ENCODE measurements around the gene SHANK3. TPM values are rescaled to one million over a fixed set of nuclear protein-coding genes. Genes with fewer than 3 reads are reported as not detected.

SHANK3 gene
- total and polyA plus RNA-seq, 3 donors from 2014 or later, result 6.3 to 16.0 (median 11.4) TPM

DNA sequence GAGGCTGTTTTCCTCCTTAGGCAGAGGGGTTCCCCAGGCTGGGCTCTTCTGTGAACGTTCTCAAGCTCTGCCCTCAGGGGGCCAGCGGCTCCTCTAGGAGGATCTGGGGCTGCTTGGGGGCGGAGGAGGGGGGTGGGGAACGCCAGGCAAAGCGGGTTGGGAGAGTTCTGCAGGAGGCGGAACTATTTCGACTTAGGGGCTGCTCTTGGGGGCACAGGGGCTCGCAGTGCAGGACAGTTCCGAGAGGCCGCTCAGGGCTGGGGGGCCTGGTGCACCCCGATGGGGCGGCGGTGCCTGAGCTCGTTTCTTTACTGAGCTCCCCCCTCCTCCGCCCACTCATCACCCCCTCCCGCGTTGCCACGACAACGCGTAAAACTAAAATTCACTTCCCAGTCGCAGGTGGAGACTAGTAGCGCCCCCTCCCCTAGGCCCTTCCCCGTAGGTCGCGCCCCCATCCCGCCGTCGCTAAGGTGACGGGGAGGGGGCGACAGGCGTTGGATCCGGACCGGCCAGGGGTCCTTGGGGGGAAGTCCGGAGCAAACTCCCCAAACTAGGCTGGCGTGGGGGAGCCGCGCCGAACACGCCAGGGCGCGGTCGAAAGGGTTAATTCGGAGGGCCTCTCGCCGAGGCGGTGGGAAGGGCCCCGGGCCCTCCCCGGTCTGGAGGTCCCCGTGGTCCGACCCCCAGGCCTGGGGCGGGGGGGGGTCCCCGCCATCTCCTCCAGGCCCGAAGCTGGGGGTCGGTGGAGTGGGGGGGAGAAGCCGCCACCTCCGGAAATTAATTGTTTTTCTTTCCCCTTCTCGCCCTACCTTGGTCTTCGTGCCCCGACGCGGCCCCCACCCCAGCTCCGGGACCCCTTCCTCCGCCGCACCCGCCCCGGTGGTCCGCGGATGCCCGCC lies 857 bp downstream of the SHANK3 start:
- WGBS, 2 donors, result 2% methylated on average over 50 to 66 of the region's 69 CpGs
- Histone ChIP-seq H3K27me3 (no peaks in the 10 kb centered on the region), H3K4me1 (peaks cover 6% of the 10 kb centered on the region), H3K4me3 (peak overlapping the region; percentile 42 to 65), H3K36me3 (ENCODE audit: low read depth, missing control alignments) (no peaks in the 10 kb centered on the region), H3K9me3 (no peaks in the 10 kb centered on the region), H3K27ac (peak overlapping the region in 1 of 2 donors; percentile 48)
- no peak for DNase-seq
- TF ChIP-seq CTCF (IDR thresholded peaks at IDR 0.05) (no peak), POLR2A (IDR thresholded peaks at IDR 0.05) (no peak)
- intact Hi-C loops (cut with DNase I; ENCODE audit: low total_unique reads), result no loop called here

DNA sequence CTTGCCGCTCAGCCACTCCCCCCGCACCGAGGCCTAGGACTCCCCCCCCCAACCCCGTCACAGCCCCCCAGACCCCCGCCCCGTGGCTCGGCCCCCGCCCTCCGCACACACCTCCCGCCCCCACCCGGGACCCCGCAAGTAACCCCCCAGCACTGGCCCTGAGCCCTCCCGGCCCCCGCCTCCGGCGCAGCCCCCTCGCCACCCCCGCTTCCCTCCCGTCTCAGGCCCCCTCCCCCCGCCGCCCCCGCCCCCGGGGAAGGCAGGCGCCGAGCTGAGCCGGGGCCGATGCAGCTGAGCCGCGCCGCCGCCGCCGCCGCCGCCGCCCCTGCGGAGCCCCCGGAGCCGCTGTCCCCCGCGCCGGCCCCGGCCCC lies 1.5 kb downstream of the SHANK3 start:
- H3K27ac ChIP-seq, result no peak overlapping the region
- no peaks in the 10 kb centered on the region for H3K9me3 ChIP-seq
- no peaks in the 10 kb centered on the region for H3K27me3 ChIP-seq
- intact Hi-C loops (cut with DNase I; ENCODE audit: low total_unique reads), result no loop called here
- TF ChIP-seq CTCF (IDR thresholded peaks at IDR 0.05) (no peak), POLR2A (IDR thresholded peaks at IDR 0.05) (no peak)
- no peak for DNase-seq
- peak overlapping the region; percentile 42 to 65 for H3K4me3 ChIP-seq
- peaks cover 6% of the 10 kb centered on the region for H3K4me1 ChIP-seq
- 2 to 5% methylated on average over 8 of the region's 43 CpGs for WGBS, 2 donors
- H3K36me3 ChIP-seq (ENCODE audit: low read depth, missing control alignments), result no peaks in the 10 kb centered on the region

- TF ChIP-seq CTCF (IDR thresholded peaks at IDR 0.05), result no peak
- TF ChIP-seq POLR2A (IDR thresholded peaks at IDR 0.05), result no peak
- Histone ChIP-seq H3K4me3 (peak overlapping the region; percentile 40 to 43), H3K36me3 (ENCODE audit: low read depth, missing control alignments) (no peaks in the 10 kb centered on the region), H3K4me1 (peaks cover 6% of the 10 kb centered on the region), H3K27ac (no peak overlapping the region), H3K27me3 (no peaks in the 10 kb centered on the region), H3K9me3 (no peaks in the 10 kb centered on the region)
- DNase-seq, result no peak
- WGBS, 2 donors, result 9 to 16% methylated on average over 9 to 50 of the region's 105 CpGs
- intact Hi-C loops (cut with DNase I; ENCODE audit: low total_unique reads), result no loop called here
Measured at GRCh38 chr22:50674606-50675552, 2.3 kb downstream of the SHANK3 start.

DNA sequence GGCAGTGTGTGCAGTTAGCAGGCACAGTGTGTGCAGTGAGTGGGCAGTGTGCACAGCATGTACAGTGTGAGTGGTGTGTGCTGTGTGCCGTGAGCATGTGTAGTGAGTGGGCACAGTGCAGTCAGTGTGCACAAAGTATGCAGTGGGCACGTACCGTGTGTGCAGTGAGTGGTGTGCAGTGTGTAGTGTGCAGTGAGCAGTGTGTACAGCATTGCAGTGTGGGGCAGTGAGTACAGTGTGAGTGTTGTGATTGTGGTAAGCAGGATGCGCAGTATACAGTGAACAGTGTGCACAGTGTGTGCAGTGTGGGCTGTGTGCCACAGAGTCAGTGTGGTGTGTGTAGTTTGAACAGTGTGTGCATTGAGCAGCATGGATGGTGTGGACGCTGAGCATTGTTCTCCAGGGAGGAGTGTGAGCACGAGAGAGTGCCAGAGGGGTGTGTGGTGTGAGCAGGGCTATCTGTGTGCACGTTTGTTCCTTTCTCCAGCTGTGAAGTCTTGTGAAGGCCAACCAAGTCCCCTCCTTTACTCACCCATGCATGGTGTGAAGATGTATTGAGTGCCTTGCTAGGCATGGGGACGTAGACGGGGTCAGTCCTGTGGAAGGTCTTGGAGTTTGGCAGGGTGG lies 3.0 kb downstream of the SHANK3 start:
- intact Hi-C loops (cut with DNase I; ENCODE audit: low total_unique reads), result no loop called here
- peaks cover 6% of the 10 kb centered on the region for H3K4me1 ChIP-seq
- no peak for DNase-seq
- TF ChIP-seq POLR2A (IDR thresholded peaks at IDR 0.05), result no peak
- TF ChIP-seq CTCF (IDR thresholded peaks at IDR 0.05), result no peak
- H3K4me3 ChIP-seq, result peak overlapping the region in 1 of 2 donors; percentile 40
- no peaks in the 10 kb centered on the region for H3K27me3 ChIP-seq
- WGBS, 2 donors, result 67% methylated on average over 9 of the region's 9 CpGs
- H3K9me3 ChIP-seq, result no peaks in the 10 kb centered on the region
- H3K27ac ChIP-seq, result no peak overlapping the region
- H3K36me3 ChIP-seq (ENCODE audit: low read depth, missing control alignments), result no peaks in the 10 kb centered on the region
